Osteoblast (primary cell): ENCODE results near the gene TFDP2. TPM values are rescaled to one million over a fixed set of nuclear protein-coding genes. Genes with fewer than 3 reads are reported as not detected.
A peak's percentile ranks its signal among the peaks of the same experiment; 100 is the strongest.
"Not testable (repeated sequence)": the region's sequence is repeated elsewhere in the genome, so short reads cannot be mapped to it uniquely, and the experiment has no call there.

Experiments used
- DNase-seq: peaks from one replicate; pipeline ENCODE4 v3.0.0; 2011; ENCODE audit warnings: low spot score, mixed read lengths; ENCODE audit not compliant: insufficient read length; ENCODE audit errors: missing footprints
- H2AFZ ChIP-seq: 2 replicates; pipeline ENCODE4 v1.6.0; 2011; ENCODE audit warnings: mild to moderate bottlenecking, low read length
- H3K27ac ChIP-seq: 2 replicates; pipeline ENCODE4 v1.5.1; 2011; ENCODE audit warnings: mild to moderate bottlenecking, low read depth, low read length, moderate library complexity
- H3K27me3 ChIP-seq: 2 replicates; pipeline ENCODE4 v1.6.0; 2012; ENCODE audit warnings: mild to moderate bottlenecking, control low read depth, inconsistent platforms, low read length, moderate library complexity; ENCODE audit not compliant: insufficient read depth
- H3K36me3 ChIP-seq: 2 replicates; pipeline ENCODE4 v1.5.1; 2011; ENCODE audit warnings: mild to moderate bottlenecking, low read length, control low read depth, moderate library complexity; ENCODE audit not compliant: insufficient read depth
- H3K4me1 ChIP-seq: 2 replicates; pipeline ENCODE4 v1.5.1; 2011; ENCODE audit warnings: mild to moderate bottlenecking, low read length, control low read depth, moderate library complexity; ENCODE audit not compliant: insufficient read depth
- H3K4me2 ChIP-seq: 2 replicates; pipeline ENCODE4 v1.6.0; 2011; ENCODE audit warnings: mild to moderate bottlenecking, low read length; ENCODE audit not compliant: insufficient read depth
- H3K4me3 ChIP-seq: fragments of 200-600 bp; sonication (generic); 3 replicates; pipeline ENCODE4 v1.5.1; 2012; ENCODE audit warnings: mild to moderate bottlenecking, low read length, inconsistent platforms; ENCODE audit not compliant: insufficient read depth
- H3K79me2 ChIP-seq: 2 replicates; pipeline ENCODE4 v1.6.0; 2012; ENCODE audit warnings: mild to moderate bottlenecking, low read length, control low read depth, inconsistent platforms; ENCODE audit not compliant: insufficient read depth
- H3K9me3 ChIP-seq: 2 replicates; pipeline ENCODE4 v1.5.1; 2011; ENCODE audit warnings: low read depth, low read length, control low read depth
- H4K20me1 ChIP-seq: 2 replicates; pipeline ENCODE4 v1.6.0; 2012; ENCODE audit warnings: mild to moderate bottlenecking, low read length, control low read depth; ENCODE audit not compliant: insufficient read depth
- CTCF ChIP-seq: IDR thresholded peaks from 2 replicates; pipeline ENCODE4 v1.5.1; 2011; ENCODE audit warnings: mild to moderate bottlenecking, low read depth, low read length, moderate library complexity; ENCODE audit errors: extremely low read depth
- total RNA-seq: library from RNA; depleted of rRNA; stranded (reverse); fragments of >200 nt; gene quantifications from 2 replicates; pipeline ENCODE4 v1.2.3, GENCODE V29; 2012

The TFDP2 gene
- total RNA-seq, 1 donor: 41.6 TPM

DNA sequence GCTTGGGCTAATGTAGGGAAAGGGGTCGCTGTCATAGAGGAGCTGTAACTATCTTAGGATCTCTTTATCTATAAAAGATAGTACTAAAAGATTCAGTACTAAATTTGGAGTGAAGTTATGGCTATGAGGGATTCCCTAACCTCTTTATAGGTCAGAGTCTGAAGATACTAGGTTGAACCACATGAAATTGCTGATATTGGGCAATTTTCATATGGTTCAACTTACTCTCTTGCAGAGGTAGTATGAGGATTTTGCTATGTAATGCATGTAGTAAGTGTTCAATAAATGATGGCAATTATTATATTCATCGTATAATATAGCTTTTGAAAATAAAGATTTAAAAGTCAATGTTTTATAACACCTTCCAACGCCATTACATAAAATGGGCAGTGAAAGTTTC, 1.9 kb upstream of the TFDP2 start:
- Histone ChIP-seq H2AFZ (no peak overlapping the region), H3K9me3 (no peaks in the 10 kb centered on the region), H3K4me2 (no peak overlapping the region), H3K4me3 (no peak overlapping the region), H3K27ac (no peak overlapping the region), H3K4me1 (peaks cover 9% of the 10 kb centered on the region), H3K27me3 (no peaks in the 10 kb centered on the region), H3K36me3 (no peaks in the 10 kb centered on the region), H3K79me2 (peaks cover 6% of the 10 kb centered on the region), H4K20me1 (no peaks in the 10 kb centered on the region)
- no peak for TF ChIP-seq CTCF
- peak; percentile 26 for DNase-seq

DNA sequence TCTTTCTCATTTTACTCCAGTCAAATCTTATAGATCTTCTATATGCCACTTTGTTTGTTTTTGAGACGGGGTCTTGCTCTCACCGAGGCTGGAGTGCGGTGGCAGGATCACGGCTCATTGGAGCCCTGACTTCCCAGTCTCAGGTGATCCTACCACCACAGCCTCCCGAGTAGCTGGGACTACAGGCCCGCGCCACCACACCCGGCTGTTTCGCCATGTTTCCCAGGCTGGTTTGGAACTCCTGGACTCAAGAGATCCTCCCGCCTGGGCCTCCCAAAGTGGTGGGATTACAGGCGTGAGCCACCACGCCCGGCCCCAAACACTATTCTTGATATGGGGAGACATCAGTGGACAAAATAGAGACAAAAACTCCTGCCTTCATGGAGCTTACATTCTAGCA, 927 bp upstream of the TFDP2 start:
- Histone ChIP-seq H3K27me3 (no peaks in the 10 kb centered on the region), H2AFZ (peak overlapping the region; percentile 97)

DNA sequence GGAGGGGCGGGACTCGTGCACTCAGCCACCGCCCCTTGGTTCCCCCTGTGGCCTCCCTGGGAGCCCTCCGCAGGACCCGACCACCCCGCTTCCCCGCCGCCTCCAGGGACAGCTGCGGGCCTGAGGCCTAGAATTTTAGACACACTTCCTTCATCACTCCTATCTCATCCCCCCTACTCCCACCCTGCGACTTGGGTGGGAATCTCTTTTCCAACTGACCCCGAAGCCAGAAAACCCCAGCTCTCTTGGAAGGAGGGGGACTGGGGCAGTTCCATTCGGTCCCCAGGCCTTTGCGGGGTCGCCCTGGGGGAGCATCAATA, 289 bp upstream of the TFDP2 start:
- TF ChIP-seq CTCF: no peak
- no peaks in the 10 kb centered on the region for H3K36me3 ChIP-seq
- no peaks in the 10 kb centered on the region for H3K9me3 ChIP-seq
- H2AFZ ChIP-seq: peak overlapping the region; percentile 97
- H3K4me2 ChIP-seq: peak overlapping the region; percentile 97
- H4K20me1 ChIP-seq: no peaks in the 10 kb centered on the region
- H3K4me3 ChIP-seq: peak overlapping the region; percentile 91
- peaks cover 6% of the 10 kb centered on the region for H3K79me2 ChIP-seq
- DNase-seq: no peak
- peaks cover 9% of the 10 kb centered on the region for H3K4me1 ChIP-seq
- H3K27ac ChIP-seq: peak overlapping the region; percentile 67
- no peaks in the 10 kb centered on the region for H3K27me3 ChIP-seq

More for the DNA sequence above, 927 bp upstream of the TFDP2 start:
- DNase-seq: no peak
- H3K27ac ChIP-seq: no peak overlapping the region
- no peaks in the 10 kb centered on the region for H3K36me3 ChIP-seq
- H4K20me1 ChIP-seq: no peaks in the 10 kb centered on the region
- peaks cover 6% of the 10 kb centered on the region for H3K79me2 ChIP-seq
- H3K4me1 ChIP-seq: peaks cover 9% of the 10 kb centered on the region
- no peaks in the 10 kb centered on the region for H3K9me3 ChIP-seq
- H3K4me3 ChIP-seq: no peak overlapping the region
- no peak for TF ChIP-seq CTCF
- no peak overlapping the region for H3K4me2 ChIP-seq

DNA sequence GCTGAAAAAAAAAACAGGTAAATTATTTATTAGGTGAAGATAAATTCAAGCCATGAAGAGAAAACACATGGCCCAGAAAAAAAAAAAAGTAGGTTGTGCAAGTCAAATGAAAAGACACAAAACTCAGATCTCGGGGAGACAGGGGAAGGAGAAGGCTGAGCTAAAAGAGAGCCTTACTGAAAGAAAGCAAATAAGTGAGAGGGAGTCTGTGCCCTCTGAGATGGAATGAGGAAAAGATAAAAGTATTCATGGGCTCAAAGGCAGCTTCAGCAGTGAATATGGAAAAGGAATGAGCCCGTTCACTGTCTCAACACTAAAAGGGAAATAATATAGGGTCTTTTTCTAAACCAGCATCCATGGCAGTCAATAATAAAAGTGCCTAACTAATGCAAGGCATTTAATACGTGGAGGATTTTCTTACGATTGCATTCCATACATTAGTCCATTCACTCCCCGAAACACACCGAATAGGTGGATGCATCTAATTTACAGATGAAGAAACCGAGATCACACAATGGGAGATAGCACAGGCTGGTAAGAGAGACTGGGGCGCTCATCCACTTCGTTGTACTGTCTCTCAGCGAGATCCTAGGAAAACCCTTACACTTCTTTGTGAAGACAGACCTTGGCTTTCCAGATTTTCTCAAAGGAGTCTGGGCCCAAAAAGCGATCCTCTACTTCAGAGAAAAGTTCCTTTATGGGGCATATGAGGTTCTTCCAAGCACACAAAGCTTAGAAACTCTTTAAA, 1.1 kb downstream of the TFDP2 start:
- Histone ChIP-seq H3K4me3 (peak overlapping the region; percentile 91), H2AFZ (peak overlapping the region; percentile 97), H3K27me3 (no peaks in the 10 kb centered on the region), H3K36me3 (no peaks in the 10 kb centered on the region), H3K79me2 (peaks cover 6% of the 10 kb centered on the region), H3K9me3 (no peaks in the 10 kb centered on the region), H3K4me1 (peaks cover 9% of the 10 kb centered on the region), H4K20me1 (no peaks in the 10 kb centered on the region), H3K27ac (peak overlapping the region; percentile 67), H3K4me2 (peak overlapping the region; percentile 97)
- DNase-seq: peak; percentile 21
- no peak for TF ChIP-seq CTCF

- DNase-seq: peak; percentile 54
- H3K36me3 ChIP-seq, H3K4me2 ChIP-seq: not testable (repeated sequence)
Measured at GRCh38 chr3:142144587-142144986, 4.8 kb downstream of the TFDP2 start.

DNA sequence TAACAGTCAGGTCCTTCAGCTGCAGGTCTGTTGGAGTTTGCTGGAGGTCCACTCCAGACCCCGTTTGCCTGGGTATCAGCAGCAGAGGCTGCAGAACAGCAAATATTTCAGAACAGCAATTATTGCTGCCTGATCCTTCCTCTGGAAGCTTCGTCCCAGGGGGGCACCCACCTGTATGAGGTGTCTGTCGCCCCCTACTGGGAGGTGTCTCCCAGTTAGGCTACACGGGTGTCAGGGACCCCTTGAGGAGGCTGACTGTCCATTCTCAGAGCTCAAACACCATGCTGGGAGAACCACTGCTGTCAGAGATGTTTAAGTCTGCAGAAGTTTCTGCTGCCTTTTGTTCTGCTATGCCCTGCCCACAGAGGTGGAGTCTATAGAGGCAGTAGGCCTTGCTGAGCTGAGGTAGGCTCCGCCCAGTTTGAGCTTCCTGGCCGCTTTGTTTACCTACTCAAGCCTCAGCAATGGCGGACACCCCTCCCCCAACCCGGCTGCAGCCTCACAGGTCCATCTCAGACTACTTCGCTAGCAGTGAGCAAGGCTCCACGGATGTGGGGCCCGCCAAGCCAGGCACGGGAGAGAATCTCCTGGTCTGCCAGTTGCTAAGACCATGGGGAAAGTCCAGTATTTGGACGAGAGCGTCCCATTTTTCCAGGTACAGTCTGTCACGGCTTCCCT, 8.6 kb downstream of the TFDP2 start:
- H3K79me2 ChIP-seq, H3K9me3 ChIP-seq, H3K4me1 ChIP-seq, H3K36me3 ChIP-seq, H3K4me2 ChIP-seq, H2AFZ ChIP-seq, H4K20me1 ChIP-seq, H3K27me3 ChIP-seq, DNase-seq, H3K27ac ChIP-seq, H3K4me3 ChIP-seq: not testable (repeated sequence)

More at GRCh38 chr3:142144587-142144986, 4.8 kb downstream of the TFDP2 start:
- H3K4me1 ChIP-seq, H3K27me3 ChIP-seq, H3K27ac ChIP-seq, H3K79me2 ChIP-seq, H2AFZ ChIP-seq, H3K9me3 ChIP-seq, H3K4me3 ChIP-seq, H4K20me1 ChIP-seq: not testable (repeated sequence)
